Ishikawa (cell line): ENCODE data around the gene DTX3.

ENCODE experiments used
- CEBPB ChIP-seq: IDR thresholded peaks from 2 replicates; pipeline ENCODE4 v1.6.1; 2012
- CREB1 ChIP-seq: IDR thresholded peaks from 2 replicates; pipeline ENCODE4 v1.6.1; 2012; ENCODE audit warnings: low read depth
- EGR1 ChIP-seq: IDR thresholded peaks from 2 replicates; pipeline ENCODE4 v1.6.1; 2012
- EP300 ChIP-seq: IDR thresholded peaks from 2 replicates; pipeline ENCODE4 v1.6.1; 2012; ENCODE audit warnings: borderline replicate concordance
- FOXM1 ChIP-seq: IDR thresholded peaks from 2 replicates; pipeline ENCODE4 v1.6.1; 2012; ENCODE audit warnings: low read depth, borderline replicate concordance
- NFIC ChIP-seq: IDR thresholded peaks from 2 replicates; pipeline ENCODE4 v1.6.1; 2012
- RAD21 ChIP-seq: IDR thresholded peaks from 2 replicates; pipeline ENCODE4 v1.6.1; 2012; ENCODE audit warnings: low read depth
- TAF1 ChIP-seq: IDR thresholded peaks from 2 replicates; pipeline ENCODE4 v1.6.1; 2012; ENCODE audit warnings: low read depth, mild to moderate bottlenecking
- TCF12 ChIP-seq: IDR thresholded peaks from 2 replicates; pipeline ENCODE4 v1.6.1; 2012; ENCODE audit warnings: low read depth
- TEAD4 ChIP-seq: IDR thresholded peaks from 2 replicates; pipeline ENCODE4 v1.6.1; 2012
- YY1 ChIP-seq: IDR thresholded peaks from 2 replicates; pipeline ENCODE4 v1.6.1; 2012; ENCODE audit warnings: low read depth
- ZBTB7A ChIP-seq: IDR thresholded peaks from 2 replicates; pipeline ENCODE4 v1.6.1; 2012; ENCODE audit warnings: low read depth
- TF ChIP-seq, protein P1 (sequence below): IDR thresholded peaks from 2 replicates; pipeline ENCODE4 v1.6.1; 2012; ENCODE audit warnings: low read depth, mild to moderate bottlenecking
- TF ChIP-seq, protein P2 (sequence below): IDR thresholded peaks from 2 replicates; pipeline ENCODE4 v1.6.1; 2012
- TF ChIP-seq, protein P3 (sequence below): IDR thresholded peaks from 2 replicates; pipeline ENCODE4 v1.6.1; 2012

The DTX3 gene

DNA sequence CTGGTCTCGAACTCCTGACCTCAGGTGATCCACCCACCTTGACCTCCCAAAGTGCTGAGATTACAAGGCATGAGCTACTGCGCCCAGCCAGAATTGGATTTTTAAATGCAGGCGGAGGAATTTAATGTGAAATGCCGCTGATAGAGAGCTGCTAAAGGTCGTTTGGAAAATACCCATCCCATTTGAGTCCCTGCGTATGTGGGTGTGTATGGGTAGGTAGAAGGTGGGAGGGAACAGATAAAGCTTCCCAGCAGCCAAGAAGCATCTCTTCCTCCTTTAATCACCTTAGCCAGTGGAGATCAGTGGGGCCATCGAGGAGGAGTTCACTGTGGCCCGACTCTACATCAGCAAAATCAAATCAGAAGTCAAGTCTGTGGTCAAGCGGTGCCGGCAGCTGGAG, 29.8 kb upstream of the DTX3 start:
- TF ChIP-seq NFIC (no peak), TAF1 (no peak), RAD21 (no peak), EP300 (no peak), ZBTB7A (no peak), EGR1 (no peak), TCF12 (no peak), CEBPB (no peak), YY1 (no peak), CREB1 (no peak), FOXM1 (no peak), TEAD4 (no peak)
- TF ChIP-seq, protein P1, sequence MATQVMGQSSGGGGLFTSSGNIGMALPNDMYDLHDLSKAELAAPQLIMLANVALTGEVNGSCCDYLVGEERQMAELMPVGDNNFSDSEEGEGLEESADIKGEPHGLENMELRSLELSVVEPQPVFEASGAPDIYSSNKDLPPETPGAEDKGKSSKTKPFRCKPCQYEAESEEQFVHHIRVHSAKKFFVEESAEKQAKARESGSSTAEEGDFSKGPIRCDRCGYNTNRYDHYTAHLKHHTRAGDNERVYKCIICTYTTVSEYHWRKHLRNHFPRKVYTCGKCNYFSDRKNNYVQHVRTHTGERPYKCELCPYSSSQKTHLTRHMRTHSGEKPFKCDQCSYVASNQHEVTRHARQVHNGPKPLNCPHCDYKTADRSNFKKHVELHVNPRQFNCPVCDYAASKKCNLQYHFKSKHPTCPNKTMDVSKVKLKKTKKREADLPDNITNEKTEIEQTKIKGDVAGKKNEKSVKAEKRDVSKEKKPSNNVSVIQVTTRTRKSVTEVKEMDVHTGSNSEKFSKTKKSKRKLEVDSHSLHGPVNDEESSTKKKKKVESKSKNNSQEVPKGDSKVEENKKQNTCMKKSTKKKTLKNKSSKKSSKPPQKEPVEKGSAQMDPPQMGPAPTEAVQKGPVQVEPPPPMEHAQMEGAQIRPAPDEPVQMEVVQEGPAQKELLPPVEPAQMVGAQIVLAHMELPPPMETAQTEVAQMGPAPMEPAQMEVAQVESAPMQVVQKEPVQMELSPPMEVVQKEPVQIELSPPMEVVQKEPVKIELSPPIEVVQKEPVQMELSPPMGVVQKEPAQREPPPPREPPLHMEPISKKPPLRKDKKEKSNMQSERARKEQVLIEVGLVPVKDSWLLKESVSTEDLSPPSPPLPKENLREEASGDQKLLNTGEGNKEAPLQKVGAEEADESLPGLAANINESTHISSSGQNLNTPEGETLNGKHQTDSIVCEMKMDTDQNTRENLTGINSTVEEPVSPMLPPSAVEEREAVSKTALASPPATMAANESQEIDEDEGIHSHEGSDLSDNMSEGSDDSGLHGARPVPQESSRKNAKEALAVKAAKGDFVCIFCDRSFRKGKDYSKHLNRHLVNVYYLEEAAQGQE: no peak
- TF ChIP-seq, protein P2, sequence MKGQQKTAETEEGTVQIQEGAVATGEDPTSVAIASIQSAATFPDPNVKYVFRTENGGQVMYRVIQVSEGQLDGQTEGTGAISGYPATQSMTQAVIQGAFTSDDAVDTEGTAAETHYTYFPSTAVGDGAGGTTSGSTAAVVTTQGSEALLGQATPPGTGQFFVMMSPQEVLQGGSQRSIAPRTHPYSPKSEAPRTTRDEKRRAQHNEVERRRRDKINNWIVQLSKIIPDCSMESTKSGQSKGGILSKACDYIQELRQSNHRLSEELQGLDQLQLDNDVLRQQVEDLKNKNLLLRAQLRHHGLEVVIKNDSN: no peak
- TF ChIP-seq, protein P3, sequence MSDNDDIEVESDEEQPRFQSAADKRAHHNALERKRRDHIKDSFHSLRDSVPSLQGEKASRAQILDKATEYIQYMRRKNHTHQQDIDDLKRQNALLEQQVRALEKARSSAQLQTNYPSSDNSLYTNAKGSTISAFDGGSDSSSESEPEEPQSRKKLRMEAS: no peak

DNA sequence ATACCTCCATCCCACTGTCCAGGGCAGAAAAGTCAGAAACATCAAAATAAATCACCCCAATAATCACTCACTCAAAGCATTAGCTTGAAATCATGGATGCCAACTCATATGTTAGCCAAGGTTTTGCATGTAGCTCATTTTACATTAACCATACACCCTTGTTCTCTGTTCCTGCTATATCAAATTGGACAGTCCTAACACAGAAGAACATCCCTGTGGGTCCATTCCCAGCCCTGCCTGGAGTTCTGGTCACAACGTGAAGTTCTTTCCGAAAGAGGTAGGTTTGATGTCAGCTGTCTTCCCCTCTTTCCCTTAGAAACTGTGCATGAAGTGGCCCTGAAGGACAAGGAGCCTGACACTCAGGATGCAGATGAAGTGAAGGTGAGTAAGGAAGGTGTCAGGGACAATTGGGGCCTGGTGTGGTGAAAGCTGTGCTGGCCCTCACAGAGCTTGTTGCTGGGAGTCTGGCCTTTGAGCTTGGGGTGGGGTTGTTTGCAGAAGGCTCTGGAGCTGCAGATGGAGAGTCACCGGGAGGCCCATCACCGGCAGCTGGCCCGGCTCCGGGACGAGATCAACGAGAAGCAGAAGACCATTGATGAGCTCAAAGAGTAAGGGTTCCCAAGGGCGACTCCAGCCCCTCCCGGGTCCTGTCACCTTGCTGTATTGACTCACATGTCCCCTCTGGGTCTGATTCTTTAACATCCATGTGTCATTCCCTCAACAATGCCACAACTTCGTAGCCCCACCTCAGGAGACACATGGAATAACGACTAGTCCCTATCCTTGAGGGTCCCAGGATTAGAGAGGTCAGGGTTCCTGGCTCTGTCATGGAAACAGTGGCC, 28.6 kb upstream of the DTX3 start:
- TF ChIP-seq NFIC (no peak), TAF1 (no peak), RAD21 (no peak), YY1 (no peak), ZBTB7A (no peak), EGR1 (no peak), CREB1 (no peak), EP300 (no peak), TEAD4 (no peak), CEBPB (no peak), TCF12 (no peak), FOXM1 (no peak)
- TF ChIP-seq, protein P3: no peak
- TF ChIP-seq, protein P2: no peak
- TF ChIP-seq, protein P1: no peak

DNA sequence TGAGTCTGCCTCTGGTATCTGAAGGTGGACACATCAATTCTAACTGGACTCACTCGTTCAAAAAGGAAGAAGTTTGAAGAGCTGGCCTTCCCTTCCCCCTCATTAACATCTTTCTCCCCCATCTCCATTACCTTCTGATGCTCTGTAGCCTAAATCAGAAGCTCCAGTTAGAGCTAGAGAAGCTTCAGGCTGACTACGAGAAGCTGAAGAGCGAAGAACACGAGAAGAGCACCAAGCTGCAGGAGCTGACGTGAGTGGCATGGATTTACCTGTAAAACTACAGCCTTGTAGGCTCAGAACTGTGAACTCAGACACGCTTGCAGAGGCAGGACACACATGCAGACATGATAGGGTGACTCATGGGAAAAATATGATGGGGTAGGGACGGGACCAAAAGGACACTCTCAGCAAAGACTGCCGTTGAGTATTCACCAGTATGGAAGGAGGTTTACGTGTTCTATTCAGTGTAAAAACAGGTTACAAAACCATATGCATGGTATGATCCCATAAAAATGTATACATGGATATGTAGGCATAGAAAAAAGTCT, 27.9 kb upstream of the DTX3 start:
- TF ChIP-seq ZBTB7A (no peak), EGR1 (no peak), RAD21 (no peak), CREB1 (no peak), YY1 (no peak), TCF12 (no peak), EP300 (no peak), TAF1 (no peak)
- TF ChIP-seq, protein P1: no peak
- TF ChIP-seq, protein P3: no peak
- TF ChIP-seq, protein P2: no peak
